Measurements from ENCODE around the gene EVI5L. TPM values are rescaled to one million over a fixed set of nuclear protein-coding genes. Genes with fewer than 3 reads are reported as not detected.

The EVI5L gene
- total and polyA plus RNA-seq, 5 donors from 2014 or later, result 1.9 to 10.2 (median 2.2) TPM

GRCh38 chr19:7862413-7862951, 32.5 kb downstream of the EVI5L start:
- peaks cover 0 to 2% (median 0%) of the 10 kb centered on the region in 7 donors for H3K9me3 Mint-ChIP-seq
- peaks cover 0 to 31% (median 9%) of the 10 kb centered on the region in 4 donors for H3K4me1 Mint-ChIP-seq
- no peak overlapping the region for H3K27ac Mint-ChIP-seq
- DNase-seq (peak; percentile 62 to 69 (median 66)), ATAC-seq (ENCODE audit: low read depth in 2 of 2) (peak; percentile 42 to 48)
- H3K36me3 Mint-ChIP-seq, result no peaks in the 10 kb centered on the region
- Histone ChIP-seq H3K9me3 (ENCODE audit: control insufficient read depth in 2 of 2, low read length in 2 of 2) (no peaks in the 10 kb centered on the region), H3K27ac (ENCODE audit: insufficient read depth, low read length, poor library complexity, severe bottlenecking) (no peak overlapping the region), H3K4me1 (ENCODE audit: control insufficient read depth, insufficient read depth, low read length, poor library complexity, severe bottlenecking) (peaks cover 15% of the 10 kb centered on the region), H3K27me3 (ENCODE audit: control insufficient read depth, insufficient read depth, low read length) (peaks cover 3% of the 10 kb centered on the region), H3K36me3 (ENCODE audit: control insufficient read depth, insufficient read depth, low read length) (no peaks in the 10 kb centered on the region), H3K4me3 (ENCODE audit: low read depth, low read length) (no peak overlapping the region)
- peaks cover 16% of the 10 kb centered on the region for H3K27me3 Mint-ChIP-seq
- H3K4me3 Mint-ChIP-seq, result peak overlapping the region in 2 of 4 donors; percentile 35 to 61

GRCh38 chr19:7863157-7863970, 33.3 kb downstream of the EVI5L start:
- H3K27ac ChIP-seq (ENCODE audit: insufficient read depth, low read length, poor library complexity, severe bottlenecking), result no peak overlapping the region
- H3K36me3 Mint-ChIP-seq, result no peaks in the 10 kb centered on the region
- H3K9me3 ChIP-seq (ENCODE audit: control insufficient read depth in 2 of 2, low read length in 2 of 2), result no peaks in the 10 kb centered on the region
- H3K36me3 ChIP-seq (ENCODE audit: control insufficient read depth, insufficient read depth, low read length), result no peaks in the 10 kb centered on the region
- H3K4me1 ChIP-seq (ENCODE audit: control insufficient read depth, insufficient read depth, low read length, poor library complexity, severe bottlenecking), result peaks cover 18% of the 10 kb centered on the region
- no peak overlapping the region for H3K4me3 ChIP-seq (ENCODE audit: low read depth, low read length)
- H3K4me3 Mint-ChIP-seq, result peak overlapping the region in 2 of 4 donors; percentile 69 to 76
- ATAC-seq (ENCODE audit: low read depth in 2 of 2) (no peak), DNase-seq (no peak)
- H3K27me3 Mint-ChIP-seq, result peaks cover 17% of the 10 kb centered on the region
- H3K9me3 Mint-ChIP-seq, result peaks cover 0 to 1% (median 0%) of the 10 kb centered on the region in 7 donors
- no peak overlapping the region for H3K27ac Mint-ChIP-seq
- H3K27me3 ChIP-seq (ENCODE audit: control insufficient read depth, insufficient read depth, low read length), result peaks cover 3% of the 10 kb centered on the region
- H3K4me1 Mint-ChIP-seq, result peaks cover 0 to 33% (median 9%) of the 10 kb centered on the region in 4 donors

GRCh38 chr19:7863971-7864689, 34.1 kb downstream of the EVI5L start:
- Mint-ChIP-seq H3K36me3 (no peaks in the 10 kb centered on the region), H3K4me1 (peaks cover 0 to 40% (median 9%) of the 10 kb centered on the region in 4 donors), H3K4me3 (peak overlapping the region in 2 of 4 donors; percentile 61 to 76), H3K9me3 (no peaks in the 10 kb centered on the region), H3K27me3 (peaks cover 22% of the 10 kb centered on the region), H3K27ac (no peak overlapping the region)
- Histone ChIP-seq H3K27me3 (ENCODE audit: control insufficient read depth, insufficient read depth, low read length) (peaks cover 3% of the 10 kb centered on the region), H3K4me3 (ENCODE audit: low read depth, low read length) (no peak overlapping the region), H3K9me3 (ENCODE audit: control insufficient read depth in 2 of 2, low read length in 2 of 2) (no peaks in the 10 kb centered on the region), H3K4me1 (ENCODE audit: control insufficient read depth, insufficient read depth, low read length, poor library complexity, severe bottlenecking) (peaks cover 26% of the 10 kb centered on the region), H3K27ac (ENCODE audit: insufficient read depth, low read length, poor library complexity, severe bottlenecking) (no peak overlapping the region), H3K36me3 (ENCODE audit: control insufficient read depth, insufficient read depth, low read length) (no peaks in the 10 kb centered on the region)
- DNase-seq (no peak), ATAC-seq (ENCODE audit: low read depth in 2 of 2) (no peak)

GRCh38 chr19:7864690-7865074, 34.7 kb downstream of the EVI5L start:
- Mint-ChIP-seq H3K27ac (no peak overlapping the region), H3K36me3 (no peaks in the 10 kb centered on the region), H3K4me3 (peak overlapping the region in 2 of 4 donors; percentile 21 to 65), H3K9me3 (no peaks in the 10 kb centered on the region), H3K27me3 (peaks cover 22% of the 10 kb centered on the region), H3K4me1 (peaks cover 0 to 40% (median 9%) of the 10 kb centered on the region in 4 donors)
- H3K27me3 ChIP-seq (ENCODE audit: control insufficient read depth, insufficient read depth, low read length), result peaks cover 3% of the 10 kb centered on the region
- H3K27ac ChIP-seq (ENCODE audit: insufficient read depth, low read length, poor library complexity, severe bottlenecking), result no peak overlapping the region
- ATAC-seq (ENCODE audit: low read depth in 2 of 2), result no peak
- peaks cover 31% of the 10 kb centered on the region for H3K4me1 ChIP-seq (ENCODE audit: control insufficient read depth, insufficient read depth, low read length, poor library complexity, severe bottlenecking)
- no peaks in the 10 kb centered on the region for H3K36me3 ChIP-seq (ENCODE audit: control insufficient read depth, insufficient read depth, low read length)
- no peak for DNase-seq
- no peaks in the 10 kb centered on the region for H3K9me3 ChIP-seq (ENCODE audit: control insufficient read depth in 2 of 2, low read length in 2 of 2)
- H3K4me3 ChIP-seq (ENCODE audit: low read depth, low read length), result no peak overlapping the region

- no peak overlapping the region for H3K4me3 ChIP-seq (ENCODE audit: low read depth, low read length)
- peaks cover 3% of the 10 kb centered on the region for H3K27me3 ChIP-seq (ENCODE audit: control insufficient read depth, insufficient read depth, low read length)
- H3K4me3 Mint-ChIP-seq, result peak overlapping the region; percentile 65 to 84 (median 72)
- no peaks in the 10 kb centered on the region for H3K9me3 ChIP-seq (ENCODE audit: control insufficient read depth in 2 of 2, low read length in 2 of 2)
- no peak overlapping the region for H3K27ac Mint-ChIP-seq
- H3K4me1 ChIP-seq (ENCODE audit: control insufficient read depth, insufficient read depth, low read length, poor library complexity, severe bottlenecking), result peaks cover 37% of the 10 kb centered on the region
- peaks cover 22% of the 10 kb centered on the region for H3K27me3 Mint-ChIP-seq
- no peaks in the 10 kb centered on the region for H3K36me3 ChIP-seq (ENCODE audit: control insufficient read depth, insufficient read depth, low read length)
- H3K4me1 Mint-ChIP-seq, result peaks cover 0 to 43% (median 9%) of the 10 kb centered on the region in 4 donors
- DNase-seq (peak in 1 of 3 donors; percentile 26), ATAC-seq (ENCODE audit: low read depth in 2 of 2) (no peak)
- no peaks in the 10 kb centered on the region for H3K36me3 Mint-ChIP-seq
- H3K9me3 Mint-ChIP-seq, result no peaks in the 10 kb centered on the region
- H3K27ac ChIP-seq (ENCODE audit: insufficient read depth, low read length, poor library complexity, severe bottlenecking), result no peak overlapping the region
These were observed 35.4 kb downstream of the EVI5L start for GRCh38 chr19:7865262-7865911.

- no peak overlapping the region for H3K27ac Mint-ChIP-seq
These were observed 36.5 kb downstream of the EVI5L start for GRCh38 chr19:7866399-7867091.

More at GRCh38 chr19:7866399-7867091, 36.5 kb downstream of the EVI5L start:
- H3K36me3 Mint-ChIP-seq, result no peaks in the 10 kb centered on the region
- no peaks in the 10 kb centered on the region for H3K9me3 ChIP-seq (ENCODE audit: control insufficient read depth in 2 of 2, low read length in 2 of 2)
- ATAC-seq (ENCODE audit: low read depth in 2 of 2), result no peak
- H3K27me3 Mint-ChIP-seq, result peaks cover 25% of the 10 kb centered on the region
- peaks cover 0 to 43% (median 15%) of the 10 kb centered on the region in 4 donors for H3K4me1 Mint-ChIP-seq
- peak overlapping the region in 2 of 4 donors; percentile 38 to 47 for H3K4me3 Mint-ChIP-seq
- H3K27ac ChIP-seq (ENCODE audit: insufficient read depth, low read length, poor library complexity, severe bottlenecking), result no peak overlapping the region
- H3K36me3 ChIP-seq (ENCODE audit: control insufficient read depth, insufficient read depth, low read length), result no peaks in the 10 kb centered on the region
- no peaks in the 10 kb centered on the region for H3K27me3 ChIP-seq (ENCODE audit: control insufficient read depth, insufficient read depth, low read length)
- H3K4me3 ChIP-seq (ENCODE audit: low read depth, low read length), result no peak overlapping the region
- no peak for DNase-seq
- peaks cover 37% of the 10 kb centered on the region for H3K4me1 ChIP-seq (ENCODE audit: control insufficient read depth, insufficient read depth, low read length, poor library complexity, severe bottlenecking)
- no peaks in the 10 kb centered on the region for H3K9me3 Mint-ChIP-seq
